ENCODE data around the gene PCCA.

DNA sequence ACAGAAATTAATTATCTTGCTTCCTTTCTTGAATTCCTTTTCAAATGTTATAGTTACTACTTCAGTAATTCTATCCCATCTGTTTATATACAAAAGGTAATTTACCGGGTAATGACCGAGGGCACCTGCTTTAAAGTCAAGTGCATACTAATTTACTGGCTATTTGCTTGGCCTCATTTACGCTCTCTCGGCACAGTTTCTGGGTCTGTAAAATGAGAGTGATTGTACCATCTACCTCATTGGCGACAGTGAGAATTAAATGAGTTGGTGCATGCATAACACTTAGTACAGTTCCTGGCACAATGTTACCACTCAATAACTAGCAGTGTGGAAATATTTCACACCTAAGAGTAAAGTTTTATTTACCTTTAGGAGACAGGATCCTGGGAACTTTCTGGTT is 388.1 kb downstream of the PCCA start:
- TF ChIP-seq, protein P1, sequence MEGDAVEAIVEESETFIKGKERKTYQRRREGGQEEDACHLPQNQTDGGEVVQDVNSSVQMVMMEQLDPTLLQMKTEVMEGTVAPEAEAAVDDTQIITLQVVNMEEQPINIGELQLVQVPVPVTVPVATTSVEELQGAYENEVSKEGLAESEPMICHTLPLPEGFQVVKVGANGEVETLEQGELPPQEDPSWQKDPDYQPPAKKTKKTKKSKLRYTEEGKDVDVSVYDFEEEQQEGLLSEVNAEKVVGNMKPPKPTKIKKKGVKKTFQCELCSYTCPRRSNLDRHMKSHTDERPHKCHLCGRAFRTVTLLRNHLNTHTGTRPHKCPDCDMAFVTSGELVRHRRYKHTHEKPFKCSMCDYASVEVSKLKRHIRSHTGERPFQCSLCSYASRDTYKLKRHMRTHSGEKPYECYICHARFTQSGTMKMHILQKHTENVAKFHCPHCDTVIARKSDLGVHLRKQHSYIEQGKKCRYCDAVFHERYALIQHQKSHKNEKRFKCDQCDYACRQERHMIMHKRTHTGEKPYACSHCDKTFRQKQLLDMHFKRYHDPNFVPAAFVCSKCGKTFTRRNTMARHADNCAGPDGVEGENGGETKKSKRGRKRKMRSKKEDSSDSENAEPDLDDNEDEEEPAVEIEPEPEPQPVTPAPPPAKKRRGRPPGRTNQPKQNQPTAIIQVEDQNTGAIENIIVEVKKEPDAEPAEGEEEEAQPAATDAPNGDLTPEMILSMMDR (IDR thresholded peaks at IDR 0.05) = no peak
- no peak for TF ChIP-seq POLR2A (IDR thresholded peaks at IDR 0.05)

Measured in adrenal gland (tissue), 5 donors.